Frontal cortex (tissue), 4 donors: ENCODE measurements around the gene APOL2. TPM values are rescaled to one million over a fixed set of nuclear protein-coding genes. Genes with fewer than 3 reads are reported as not detected.
"Not testable (repeated sequence)": the region's sequence is repeated elsewhere in the genome, so short reads cannot be mapped to it uniquely, and the experiment has no call there.

Experiments used
- DNase-seq, 2 donors: peaks; one replicate each; pipeline ENCODE4 v3.0.0; 2012; ENCODE audit warnings: low spot score in 2 of 2
- FAIRE-seq: peaks from 2 replicates; lab custom pipeline; 2012; peaks lifted over from hg19 to GRCh38; lab: Jason Lieb, UNC
- total RNA-seq: library from RNA; depleted of rRNA; stranded (reverse); fragments of >200 nt; gene quantifications from one replicate; pipeline ENCODE4 v1.2.3, GENCODE V29; 2014
- donor health status: control.
- donor health status: control.
- donor health status: control.

Gene APOL2
- total RNA-seq, 1 donor from 2014 or later, result 5.3 TPM

DNA sequence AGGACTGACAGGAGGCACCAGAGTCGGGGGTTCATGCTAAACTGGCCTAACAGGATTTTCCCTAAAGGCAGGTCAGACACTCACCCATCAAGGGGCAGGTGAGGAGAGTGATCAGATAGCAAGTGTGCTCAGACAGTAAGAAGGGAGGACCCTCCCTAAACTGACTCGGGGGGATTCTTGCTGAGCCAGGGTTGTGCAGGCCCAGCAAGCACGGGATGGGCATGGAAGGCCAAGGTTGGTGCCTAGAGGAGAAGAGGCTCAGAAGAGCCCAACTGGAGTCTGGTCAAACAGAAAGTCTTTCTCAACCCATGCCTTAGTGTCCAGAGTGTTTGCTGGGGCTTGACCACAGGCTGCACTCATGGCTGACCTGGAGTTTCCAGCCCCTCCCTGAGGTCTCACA is 7.4 kb upstream of the APOL2 start:
- no peak for FAIRE-seq
- DNase-seq, result no peak

DNA sequence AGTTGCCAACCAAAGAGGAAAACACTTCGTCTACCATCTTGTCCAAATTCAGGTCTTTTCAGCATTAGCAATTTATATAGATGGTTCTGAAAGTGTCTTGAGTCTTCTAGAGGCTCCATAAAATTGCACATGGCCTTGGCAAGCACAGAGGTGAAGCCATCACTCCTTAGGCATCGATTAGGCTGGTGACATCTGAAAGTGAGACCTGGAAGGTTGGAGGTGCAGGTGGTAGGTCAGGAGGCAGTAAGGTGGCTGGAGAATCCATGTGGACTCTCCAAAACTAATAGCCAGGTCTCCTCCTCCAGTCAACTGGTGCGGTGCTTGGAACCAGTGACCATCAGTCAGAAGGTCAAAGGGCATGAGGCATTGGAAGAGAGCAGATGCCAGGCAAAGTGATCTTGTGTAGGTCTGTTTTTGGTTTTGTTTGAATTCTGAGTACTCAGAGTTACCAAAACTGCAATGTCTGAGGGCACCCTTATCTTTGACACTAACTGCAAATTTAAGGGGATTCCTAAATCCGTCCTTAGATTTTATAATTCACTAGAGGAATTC is 6.6 kb upstream of the APOL2 start:
- no peak for FAIRE-seq
- no peak for DNase-seq

DNA sequence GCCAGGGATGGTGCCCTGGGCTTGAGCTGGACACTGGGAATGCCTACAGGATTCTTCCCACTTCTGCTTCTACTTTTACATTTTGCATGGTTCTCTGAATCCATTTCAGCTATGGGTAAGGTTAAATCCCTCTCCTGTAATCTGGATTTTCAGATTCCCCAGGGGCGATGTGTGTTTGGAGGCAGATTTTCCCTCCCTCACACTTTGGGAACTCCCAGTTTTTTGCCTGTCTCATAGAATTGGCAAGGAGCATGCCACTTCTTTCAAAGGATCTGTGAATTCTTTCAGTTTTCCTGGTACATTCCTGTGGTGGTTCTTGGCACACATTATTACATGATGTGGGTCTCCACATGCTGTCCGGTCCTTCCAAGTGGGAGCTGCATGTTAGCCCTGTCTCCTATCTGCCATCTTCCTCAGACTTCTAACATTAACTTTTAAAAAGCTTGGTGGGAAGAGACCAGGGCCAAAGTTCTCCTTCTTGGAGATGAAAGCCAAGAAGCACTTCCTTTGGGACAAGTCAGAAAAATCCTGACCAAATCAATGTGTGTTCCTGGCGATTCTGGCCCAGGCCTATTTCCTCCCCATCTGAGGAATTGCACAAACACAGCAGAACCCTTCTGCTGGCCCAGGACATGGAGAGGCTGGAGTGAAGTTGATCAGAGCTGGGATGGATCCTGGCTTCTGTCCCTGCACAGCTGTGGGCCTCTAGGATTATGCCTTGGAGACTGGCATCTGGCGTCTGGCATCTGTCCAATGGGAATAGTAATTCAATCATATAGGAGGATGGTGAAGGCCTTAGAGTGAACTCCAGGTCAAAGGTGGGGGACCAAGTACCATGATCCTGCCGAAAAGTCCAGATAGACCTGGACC is 5.4 kb upstream of the APOL2 start:
- no peak for FAIRE-seq

DNA sequence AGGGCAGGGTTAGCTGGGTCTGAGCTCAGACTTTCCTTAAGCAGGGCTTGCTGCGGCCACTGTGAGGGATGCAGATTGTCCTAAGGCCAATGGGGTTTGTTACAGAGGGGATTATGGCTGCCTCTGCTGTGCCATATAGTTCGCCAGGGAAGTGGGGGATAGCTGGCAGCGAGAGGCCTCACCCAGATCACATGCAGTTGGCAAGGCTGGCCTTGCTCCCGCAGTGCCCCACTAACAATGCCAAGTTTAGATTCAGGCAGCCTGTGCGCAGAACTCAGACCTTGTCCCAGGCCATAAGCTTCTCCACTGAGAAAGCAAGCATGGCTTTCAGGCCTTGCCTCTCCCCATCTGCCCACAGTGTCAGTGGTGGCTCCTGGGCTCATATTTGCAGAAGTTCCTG is 4.7 kb upstream of the APOL2 start:
- DNase-seq, result no peak
- no peak for FAIRE-seq

More for the DNA sequence above, 5.4 kb upstream of the APOL2 start:
- no peak for DNase-seq

DNA sequence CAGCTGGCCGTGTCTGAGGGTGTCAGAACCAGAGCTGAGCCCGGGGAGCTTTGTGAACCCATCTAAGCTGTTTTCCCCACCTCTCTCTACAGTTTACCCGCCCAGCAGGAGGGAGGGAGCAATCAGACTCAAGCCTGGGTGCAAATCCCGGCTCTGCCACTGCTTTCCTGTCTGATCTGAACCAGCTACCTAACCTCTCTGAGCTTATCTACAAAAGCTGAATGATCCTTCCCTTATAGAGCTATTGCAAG is 252 bp downstream of the APOL2 start:
- FAIRE-seq, result no peak
- DNase-seq, result no peak

DNA sequence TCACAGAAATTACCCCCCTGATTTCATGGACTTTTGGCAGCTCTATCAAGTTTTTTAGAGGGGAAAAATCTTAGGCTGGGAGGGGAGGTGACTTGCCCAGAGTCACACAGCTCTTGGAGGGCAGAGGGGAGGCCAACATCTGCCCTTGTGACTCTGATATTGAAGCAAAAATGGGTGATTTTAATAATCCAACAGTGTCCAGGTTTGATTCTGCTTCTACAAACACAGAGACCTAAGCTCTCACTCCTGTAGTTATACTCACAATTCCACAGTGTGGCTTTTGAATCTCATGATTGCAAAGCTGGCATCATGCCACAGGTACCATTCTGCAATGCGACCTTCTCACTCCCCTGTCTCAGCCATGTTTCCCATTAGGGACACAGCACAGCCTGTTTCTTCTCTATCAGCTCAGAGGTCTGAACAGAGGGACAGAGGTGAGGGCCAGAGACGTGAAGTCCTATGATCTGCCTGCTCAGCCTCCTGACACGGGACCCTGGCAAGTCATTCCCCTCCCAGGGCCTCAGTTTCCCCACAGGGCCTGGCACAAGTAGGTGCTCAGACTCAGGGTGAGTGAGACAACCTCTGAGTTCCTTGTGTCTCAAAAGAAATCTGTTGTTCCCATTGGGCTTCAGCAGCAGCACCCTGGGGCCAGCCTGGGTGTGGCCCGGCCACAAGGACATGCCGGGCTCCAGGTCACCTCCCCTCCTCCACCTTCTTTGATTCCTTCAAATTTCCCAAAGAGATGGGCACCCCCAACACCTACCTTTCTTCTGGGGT is 766 bp downstream of the APOL2 start:
- FAIRE-seq (no peak), DNase-seq (no peak)

DNA sequence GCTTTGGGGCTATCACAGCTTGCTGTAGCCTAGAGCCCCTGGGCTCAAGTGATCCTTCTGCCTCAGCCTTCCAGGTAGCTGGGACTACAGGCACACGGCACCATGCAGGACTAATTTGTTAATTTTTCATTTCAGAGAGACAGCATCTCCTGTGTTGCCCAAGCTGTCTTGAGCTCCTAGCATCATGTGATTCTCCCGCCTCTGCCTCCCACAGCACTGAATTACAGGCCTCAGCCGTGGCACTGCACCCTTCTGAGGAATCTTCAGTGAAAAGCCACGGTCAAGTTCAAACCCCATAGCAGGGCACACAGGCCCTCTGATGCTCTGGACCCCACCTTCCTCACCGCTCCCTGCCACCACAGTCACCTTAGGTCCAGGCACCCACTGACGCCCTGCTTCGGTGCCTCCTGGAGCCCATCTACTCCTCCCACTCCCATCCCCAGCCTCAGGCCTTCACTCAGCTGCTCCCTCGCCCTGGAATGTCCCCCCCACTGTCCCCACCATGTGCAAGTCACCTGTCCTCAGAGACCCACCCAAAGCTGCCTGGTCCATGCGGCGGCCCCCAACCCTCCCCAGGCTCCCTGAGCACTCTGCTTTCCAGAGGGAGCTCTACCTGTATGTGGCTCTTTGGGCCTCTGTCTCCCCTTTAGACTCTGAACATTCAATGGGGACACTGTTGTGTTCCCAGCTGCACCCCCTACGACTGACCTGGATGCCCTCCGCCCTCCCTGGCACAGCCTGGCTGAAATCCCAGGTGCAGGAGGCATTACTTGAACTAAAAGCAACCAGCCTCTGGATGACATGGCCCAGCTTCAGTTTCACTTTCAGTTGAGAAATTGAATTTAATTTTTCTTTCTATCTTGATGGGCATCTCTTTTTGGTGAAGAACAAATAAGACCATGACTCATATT is 1.6 kb downstream of the APOL2 start:
- no peak for DNase-seq

DNA sequence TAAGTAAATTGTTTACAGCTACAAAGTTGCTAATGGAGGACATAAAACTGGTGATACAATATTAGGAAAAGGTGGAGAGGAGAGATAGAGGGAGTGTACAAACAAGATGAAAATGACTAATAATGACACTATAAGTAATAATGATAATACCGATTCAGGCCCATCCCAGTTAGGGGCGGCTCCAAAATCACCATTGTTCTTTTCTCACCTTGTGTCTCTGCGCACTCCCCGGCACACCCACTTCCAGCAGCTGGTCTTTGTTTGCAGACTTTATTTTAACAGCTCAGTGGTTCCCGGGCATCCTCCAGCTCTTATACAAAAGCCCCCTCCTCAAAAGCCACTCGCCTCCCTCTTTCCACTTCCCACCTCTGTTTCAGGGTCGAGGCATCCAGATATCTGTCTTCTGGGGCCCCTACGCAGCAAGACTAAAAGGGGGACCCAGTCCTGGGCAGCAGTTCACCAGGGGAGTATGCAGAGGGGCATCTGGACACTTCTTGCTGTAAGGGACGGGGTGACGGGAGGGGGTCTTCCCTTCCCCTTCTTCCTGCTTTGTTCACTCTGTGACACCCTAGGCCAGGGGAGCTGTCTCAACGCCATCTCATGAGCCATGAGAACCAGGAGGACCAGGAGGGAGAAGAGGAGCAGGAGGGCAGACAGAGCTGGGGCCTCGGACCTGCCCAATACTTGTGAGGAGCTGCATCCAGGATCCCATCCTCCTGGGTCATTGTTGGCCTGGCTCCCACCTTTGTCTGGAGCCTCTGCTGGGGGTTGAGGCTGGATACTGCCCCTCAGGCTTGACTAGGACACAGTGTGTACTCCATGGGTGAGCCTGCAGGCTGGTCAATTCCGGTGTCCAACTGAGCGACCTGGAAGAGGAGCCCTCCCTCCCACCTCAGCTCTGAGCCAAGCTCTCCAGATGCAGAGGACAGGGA is 2.7 kb downstream of the APOL2 start:
- DNase-seq (no peak), FAIRE-seq (no peak)

More for the DNA sequence above, 1.6 kb downstream of the APOL2 start:
- no peak for FAIRE-seq

DNA sequence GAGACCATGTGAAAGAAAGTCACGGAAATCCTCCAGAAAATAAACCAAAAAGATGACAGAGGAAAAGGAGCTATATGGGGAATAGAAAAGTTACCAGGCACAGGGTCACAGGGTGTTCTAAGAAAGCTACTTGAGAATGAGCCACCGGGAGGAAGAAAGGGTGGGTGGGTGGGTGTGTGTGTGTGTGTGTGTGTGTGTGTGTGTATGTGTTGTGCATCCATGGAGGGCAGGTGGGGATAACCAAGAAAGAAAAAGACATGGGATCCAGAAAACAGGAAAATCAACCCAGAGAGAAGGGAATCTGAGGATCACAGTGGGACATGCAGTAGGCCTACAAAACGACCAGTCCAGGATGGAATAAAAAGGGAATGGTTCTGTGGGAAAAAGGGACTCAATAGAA is 3.7 kb downstream of the APOL2 start:
- FAIRE-seq, result no peak
- no peak for DNase-seq

DNA sequence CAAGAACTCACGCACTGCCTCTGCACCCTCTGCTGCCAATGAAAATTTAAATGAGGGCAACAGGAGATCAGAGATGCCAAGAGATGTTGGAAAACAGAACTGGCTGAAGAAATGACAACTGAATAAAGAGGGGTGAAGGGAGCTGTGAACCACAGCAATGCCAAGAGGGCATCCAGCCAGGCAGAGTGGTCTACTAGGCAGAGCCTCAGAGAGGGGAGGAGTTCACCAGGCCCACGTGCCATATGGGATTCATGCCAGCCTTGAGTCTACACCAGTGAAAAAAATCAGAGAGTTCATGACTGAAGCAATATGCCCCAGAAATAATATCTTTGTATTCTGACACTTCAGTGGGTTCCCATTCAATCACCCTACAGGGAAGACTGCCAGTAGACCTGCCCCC is 4.4 kb downstream of the APOL2 start:
- DNase-seq (no peak), FAIRE-seq (no peak)

DNA sequence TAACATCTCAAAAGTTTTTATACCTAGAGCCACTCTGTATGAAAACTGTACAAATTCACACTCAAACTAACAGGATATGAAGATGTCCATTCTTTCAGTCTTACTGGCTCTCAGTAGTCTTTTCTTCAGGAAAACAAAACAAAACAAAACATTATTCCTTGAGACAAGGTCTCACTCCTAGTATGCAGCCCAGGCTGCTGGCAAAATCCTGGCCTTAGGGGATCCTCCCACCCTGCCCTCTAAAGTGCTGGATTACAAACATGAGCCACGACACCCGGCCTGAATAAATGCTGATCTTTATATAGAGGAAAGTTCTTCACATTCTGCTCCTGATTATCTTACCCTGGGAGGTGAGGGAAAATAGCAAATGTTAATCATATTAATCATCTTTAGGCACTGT is 5.1 kb downstream of the APOL2 start:
- no peak for FAIRE-seq
- DNase-seq, result no peak

DNA sequence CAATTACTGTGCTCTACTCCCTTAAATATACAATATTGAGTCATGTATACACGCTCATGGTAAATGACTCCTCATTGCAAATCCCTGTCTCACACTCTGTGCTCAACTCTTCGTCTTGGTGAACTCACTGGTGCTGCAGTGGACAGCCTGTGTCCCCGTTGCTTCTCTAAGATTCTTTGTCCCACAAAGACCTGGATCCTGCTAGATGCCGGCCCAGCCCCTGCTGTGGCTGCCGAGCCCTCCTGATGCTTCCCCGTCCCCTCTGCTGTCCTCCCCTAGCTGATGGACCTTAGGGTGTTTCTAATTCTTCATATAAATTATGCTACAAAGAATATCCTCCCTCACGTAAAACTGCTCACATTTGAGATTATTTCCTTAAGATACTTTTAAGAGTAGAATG is 5.5 kb downstream of the APOL2 start:
- DNase-seq, result no peak
- FAIRE-seq, result no peak

DNA sequence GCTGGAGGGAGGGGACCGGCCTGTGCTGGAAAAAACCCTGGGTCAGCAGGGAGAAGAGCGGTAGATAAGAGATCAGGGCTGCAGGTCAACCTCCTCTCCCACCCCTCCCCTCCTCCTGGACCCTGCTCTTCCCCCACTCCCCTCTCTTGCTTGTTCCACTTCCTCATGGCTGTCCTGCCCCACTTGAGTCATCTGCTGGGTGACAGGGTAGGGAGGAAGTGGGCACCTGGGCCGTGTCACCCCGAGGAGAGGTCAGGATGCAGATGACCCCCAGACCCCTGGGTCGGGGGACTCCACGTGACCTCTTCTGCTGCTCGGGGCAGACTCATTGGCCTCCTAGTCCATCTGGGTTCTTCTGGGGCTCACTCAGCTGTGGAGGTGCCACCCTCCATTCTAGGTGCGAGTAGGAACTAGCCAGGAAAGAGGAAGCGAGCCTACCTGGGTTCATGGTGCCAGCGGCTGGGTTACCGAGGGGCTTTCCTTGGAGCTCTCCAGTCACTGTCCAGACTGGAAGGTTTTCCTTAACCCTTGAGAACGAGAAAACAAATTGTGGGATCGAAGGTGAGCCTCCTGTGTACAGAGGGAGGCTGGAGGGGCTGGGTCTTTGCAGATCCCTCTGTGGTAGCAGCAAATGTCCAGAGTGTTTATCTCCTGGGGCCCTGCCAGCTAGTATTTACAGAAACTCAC is 6.5 kb downstream of the APOL2 start:
- no peak for FAIRE-seq
- no peak for DNase-seq

DNA sequence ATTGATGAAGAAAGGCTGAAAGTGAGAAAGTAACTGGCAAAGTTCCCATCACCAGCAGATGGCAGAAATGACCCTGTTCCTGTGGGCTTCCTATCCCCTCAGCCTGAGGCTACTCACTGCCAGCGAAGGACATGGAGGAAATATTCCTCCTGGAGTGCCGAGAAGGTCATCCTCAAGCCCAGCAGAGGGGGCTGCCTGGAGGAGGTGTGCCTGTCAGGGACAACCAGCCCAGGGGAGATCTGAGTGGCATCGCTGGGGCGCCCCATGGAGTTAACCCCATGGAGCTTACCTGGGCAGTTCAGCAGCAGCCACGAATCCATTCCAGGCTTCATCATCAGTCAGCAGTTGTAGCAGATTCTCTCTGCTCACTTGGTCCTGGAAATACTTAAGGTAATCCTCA is 8.3 kb downstream of the APOL2 start:
- not testable (repeated sequence) for FAIRE-seq, DNase-seq

DNA sequence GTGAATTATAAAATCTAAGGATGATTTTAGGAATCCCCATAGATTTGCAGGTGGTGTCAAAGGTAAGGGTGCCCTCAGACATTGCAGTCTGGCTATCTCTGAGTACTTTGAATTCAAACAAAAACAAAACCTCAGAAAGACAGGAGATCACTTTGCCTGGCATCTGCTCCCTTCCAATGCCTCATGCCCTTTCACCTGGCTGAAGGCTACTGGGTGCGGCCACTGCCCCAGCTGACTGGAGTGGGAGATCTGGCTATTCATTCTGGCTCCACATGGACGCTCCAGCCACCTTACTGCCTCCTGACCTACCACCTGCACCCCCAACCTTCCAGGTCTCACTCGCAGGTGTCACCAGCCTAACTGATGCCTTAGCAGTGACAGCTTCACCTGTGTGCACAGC is 9.7 kb downstream of the APOL2 start:
- DNase-seq, FAIRE-seq: not testable (repeated sequence)

DNA sequence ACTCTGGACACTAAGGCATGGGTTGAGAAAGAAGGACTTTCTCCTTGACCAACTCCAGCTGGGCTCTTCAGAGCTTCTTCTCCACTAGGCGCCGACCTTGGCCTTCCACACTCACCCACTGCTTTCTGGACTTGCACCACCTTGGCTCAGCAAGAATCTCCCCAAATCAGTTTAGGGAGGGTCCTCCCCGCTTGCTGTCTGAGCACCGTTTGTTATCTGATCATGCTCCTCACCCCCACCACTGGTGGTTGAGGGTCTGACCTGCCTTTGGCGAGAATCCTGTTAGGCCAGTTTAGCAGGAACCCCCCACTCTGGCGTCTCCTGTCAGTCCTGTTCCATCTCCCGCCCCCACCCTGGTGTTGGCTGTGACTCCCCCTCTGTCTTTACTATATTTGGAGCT is 10.4 kb downstream of the APOL2 start:
- DNase-seq (no peak), FAIRE-seq (no peak)

DNA sequence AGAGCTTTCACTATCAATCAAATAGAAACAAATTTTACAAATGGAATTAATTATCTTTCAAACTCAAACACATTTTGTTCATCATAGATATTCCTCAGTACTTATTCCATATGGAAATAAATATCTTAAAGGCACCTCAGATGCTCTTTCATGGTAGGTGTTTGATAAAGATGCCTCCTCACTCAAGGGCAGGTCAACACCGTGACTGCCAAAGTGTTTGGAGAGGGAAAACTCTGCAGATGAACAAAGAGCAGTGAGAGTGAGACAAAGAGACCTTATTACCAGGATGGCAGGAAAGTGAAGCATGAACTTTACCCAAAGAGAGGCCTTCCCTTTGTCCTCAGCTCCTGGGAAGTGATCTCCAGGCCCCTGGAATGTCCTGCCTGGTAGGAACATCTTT is 11.0 kb downstream of the APOL2 start:
- not testable (repeated sequence) for FAIRE-seq, DNase-seq

DNA sequence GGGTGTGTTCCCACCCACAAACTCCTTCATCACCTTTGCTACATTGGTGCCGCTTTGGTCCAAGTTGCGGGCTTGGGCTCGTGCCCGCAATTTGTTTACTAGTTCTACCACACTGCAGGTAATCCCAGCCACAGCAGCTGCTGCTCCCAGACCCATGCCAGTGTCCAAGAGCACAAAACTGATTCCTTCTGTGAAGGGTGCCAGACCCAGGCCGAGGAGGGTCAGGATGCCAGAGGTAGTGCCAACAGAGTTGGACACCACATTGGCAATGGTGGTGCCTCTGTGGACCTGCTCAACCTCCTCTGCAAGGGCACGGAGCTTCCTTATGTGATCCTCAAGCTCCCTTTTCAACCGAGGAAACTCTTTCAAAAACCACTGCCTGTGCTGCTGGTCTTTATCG is 11.5 kb downstream of the APOL2 start:
- FAIRE-seq (no peak), DNase-seq (no peak)

DNA sequence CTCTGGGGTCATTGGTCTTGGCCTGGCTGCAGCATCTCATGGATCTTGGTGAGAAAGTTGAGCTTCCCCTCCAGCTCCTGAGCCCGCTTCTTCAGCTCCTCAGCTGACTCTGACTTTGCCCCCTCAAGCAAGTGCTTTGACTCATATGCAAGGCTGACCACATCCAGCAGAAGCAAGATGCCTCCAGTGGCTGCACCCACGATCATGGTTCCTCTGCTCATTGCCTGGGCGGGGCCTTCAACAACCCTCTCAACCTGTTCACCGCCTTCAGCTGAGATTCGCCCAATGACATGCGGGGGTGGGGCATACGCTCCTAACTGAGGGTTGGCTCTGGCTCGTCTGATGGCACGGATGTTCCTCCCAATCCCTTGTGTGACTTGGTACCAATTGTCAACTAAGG is 11.9 kb downstream of the APOL2 start:
- DNase-seq, result no peak
- FAIRE-seq, result no peak
